Tibial nerve (tissue), 4 donors: ENCODE measurements around the gene TMEM178B. TPM values are rescaled to one million over a fixed set of nuclear protein-coding genes. Genes with fewer than 3 reads are reported as not detected.

Experiments used
- DNase-seq, 2 donors: peaks; one replicate each; pipeline ENCODE4 v3.0.0-alpha.2; 2019; ENCODE audit warnings: low spot score in 2 of 2
- H3K27ac ChIP-seq, 4 donors: fragments of 200-600 bp; sonication (generic) in 3 of 4; one replicate each; pipeline ENCODE4 v1.5.1; 2017 to 2019; ENCODE audit warnings: mild to moderate bottlenecking in 1 of 4
- H3K27me3 ChIP-seq, 2 donors: fragments of 200-600 bp; sonication (generic) in 1 of 2; one replicate each; pipeline versions ENCODE4 v1.5.1 to v1.6.0; 2017 to 2019
- H3K36me3 ChIP-seq, 3 donors: fragments of 200-600 bp; sonication (generic); one replicate each; pipeline ENCODE4 v1.5.1; 2018 to 2019
- H3K4me1 ChIP-seq, 4 donors: fragments of 200-600 bp; sonication (generic) in 3 of 4; one replicate each; pipeline ENCODE4 v1.5.1; 2017 to 2019
- H3K4me3 ChIP-seq, 4 donors: fragments of 200-600 bp; sonication (generic) in 3 of 4; one replicate each; pipeline ENCODE4 v1.5.1; 2017 to 2019; ENCODE audit warnings: mild to moderate bottlenecking in 1 of 4, moderate library complexity in 1 of 4
- H3K9me3 ChIP-seq, 4 donors: fragments of 200-600 bp; sonication (generic) in 3 of 4; one replicate each; pipeline ENCODE4 v1.5.1; 2017 to 2019
- CTCF ChIP-seq, 5 experiments: fragments of 200-600 bp in 3 of 5; fragments of 450-650 bp in 2 of 5; sonication (generic) in 3 of 5; IDR thresholded peaks; one replicate each; pipeline ENCODE4 v1.5.1; 2016 to 2019; ENCODE audit warnings: antibody characterized with exemption in 5 of 5, mild to moderate bottlenecking in 3 of 5, moderate library complexity in 2 of 5
- EP300 ChIP-seq, 2 donors: sonication (generic); formaldehyde crosslinking; IDR thresholded peaks; one replicate each; pipeline ENCODE4 v1.6.1; 2017; ENCODE audit warnings: antibody characterized with exemption in 2 of 2, mild to moderate bottlenecking in 1 of 2
- POLR2A ChIP-seq, 2 donors: fragments of 450-650 bp; IDR thresholded peaks; one replicate each; pipeline ENCODE4 v1.6.1; 2017; ENCODE audit warnings: antibody characterized with exemption in 2 of 2, mild to moderate bottlenecking in 2 of 2, moderate library complexity in 2 of 2
- WGBS, 2 donors: methylation state at CpG; one replicate each; pipeline ENCODE4 v1.1.5; 2018; 5-methylcytosine and 5-hydroxymethylcytosine counted together
- total RNA-seq, 4 donors: library from RNA; depleted of rRNA; stranded (reverse); fragments of >200 nt; gene quantifications; one replicate each; pipeline ENCODE4 v1.1.0, GENCODE V29; 2016

Gene TMEM178B
- total RNA-seq, 4 donors from 2014 or later = 0.30 to 0.78 (median 0.53) TPM

- no peaks in the 10 kb centered on the region for H3K36me3 ChIP-seq
- no peaks in the 10 kb centered on the region for H3K27me3 ChIP-seq
- peak overlapping the region in 1 of 4 donors; percentile 24 for H3K27ac ChIP-seq
- no peak for DNase-seq
- 3 to 5% methylated on average over 2 of the region's 2 CpGs for WGBS, 2 donors
- no peak for TF ChIP-seq POLR2A (IDR thresholded peaks at IDR 0.05)
- peak in 1 of 2 donors; percentile 29 for TF ChIP-seq EP300 (IDR thresholded peaks at IDR 0.05)
- TF ChIP-seq CTCF (IDR thresholded peaks at IDR 0.05) = no peak
- peaks cover 0 to 11% (median 0%) of the 10 kb centered on the region in 4 donors for H3K4me1 ChIP-seq
- peaks cover 0 to 13% (median 1%) of the 10 kb centered on the region in 4 donors for H3K9me3 ChIP-seq
- H3K4me3 ChIP-seq = no peak overlapping the region
Measured at GRCh38 chr7:141128506-141128905, 54.6 kb downstream of the TMEM178B start.

GRCh38 chr7:141128931-141129330, 55.1 kb downstream of the TMEM178B start:
- no peaks in the 10 kb centered on the region for H3K36me3 ChIP-seq
- peaks cover 0 to 11% (median 0%) of the 10 kb centered on the region in 4 donors for H3K4me1 ChIP-seq
- H3K27ac ChIP-seq = peak overlapping the region in 2 of 4 donors; percentile 0 to 24
- no peaks in the 10 kb centered on the region for H3K27me3 ChIP-seq
- H3K9me3 ChIP-seq = peaks cover 0 to 17% (median 3%) of the 10 kb centered on the region in 4 donors
- no peak for TF ChIP-seq POLR2A (IDR thresholded peaks at IDR 0.05)
- no peak for TF ChIP-seq EP300 (IDR thresholded peaks at IDR 0.05)
- no peak for TF ChIP-seq CTCF (IDR thresholded peaks at IDR 0.05)
- H3K4me3 ChIP-seq = no peak overlapping the region
- 36 to 53% methylated on average over 2 of the region's 2 CpGs for WGBS, 2 donors
- DNase-seq = no peak

GRCh38 chr7:141132671-141133070, 58.8 kb downstream of the TMEM178B start:
- WGBS, 2 donors = 87 to 100% methylated on average over 2 to 3 of the region's 3 CpGs
- Histone ChIP-seq H3K27ac (no peak overlapping the region), H3K36me3 (no peaks in the 10 kb centered on the region), H3K4me3 (no peak overlapping the region), H3K27me3 (no peaks in the 10 kb centered on the region), H3K9me3 (peaks cover 0 to 31% (median 4%) of the 10 kb centered on the region in 4 donors), H3K4me1 (peaks cover 0 to 7% (median 0%) of the 10 kb centered on the region in 4 donors)
- DNase-seq = no peak
- TF ChIP-seq EP300 (IDR thresholded peaks at IDR 0.05) (no peak), POLR2A (IDR thresholded peaks at IDR 0.05) (no peak), CTCF (IDR thresholded peaks at IDR 0.05) (no peak)

GRCh38 chr7:141133646-141134045, 59.8 kb downstream of the TMEM178B start:
- H3K9me3 ChIP-seq = peaks cover 0 to 31% (median 4%) of the 10 kb centered on the region in 4 donors
- TF ChIP-seq CTCF (IDR thresholded peaks at IDR 0.05) (no peak), EP300 (IDR thresholded peaks at IDR 0.05) (no peak), POLR2A (IDR thresholded peaks at IDR 0.05) (no peak)
- no peaks in the 10 kb centered on the region for H3K27me3 ChIP-seq
- DNase-seq = no peak
- H3K4me1 ChIP-seq = peaks cover 0 to under 1% (median 0%) of the 10 kb centered on the region in 4 donors
- WGBS, 2 donors = 84 to 95% methylated on average over 1 of the region's 1 CpG
- H3K27ac ChIP-seq = no peak overlapping the region
- H3K36me3 ChIP-seq = no peaks in the 10 kb centered on the region
- H3K4me3 ChIP-seq = no peak overlapping the region

GRCh38 chr7:141142058-141142457, 68.2 kb downstream of the TMEM178B start:
- Histone ChIP-seq H3K36me3 (no peaks in the 10 kb centered on the region), H3K27me3 (no peaks in the 10 kb centered on the region), H3K4me3 (no peak overlapping the region), H3K4me1 (no peaks in the 10 kb centered on the region), H3K27ac (no peak overlapping the region), H3K9me3 (peaks cover 0 to 26% (median 0%) of the 10 kb centered on the region in 4 donors)
- no peak for DNase-seq
- whole genome bisulfite sequencing, 2 donors = 96 to 97% methylated on average over 2 of the region's 2 CpGs
- TF ChIP-seq CTCF (IDR thresholded peaks at IDR 0.05) = no peak
